Upper lobe of left lung (tissue), 4 donors: Measurements from ENCODE around the gene WNT2B.

Source experiments
- EP300 ChIP-seq, 4 donors: sonication (generic); formaldehyde crosslinking; IDR thresholded peaks; one replicate each; pipeline ENCODE4 v1.5.1; 2017; ENCODE audit warnings: antibody characterized with exemption in 4 of 4, control low read depth in 2 of 4
- POLR2A ChIP-seq, 4 donors: fragments of 450-650 bp; IDR thresholded peaks; one replicate each; pipeline ENCODE4 v1.5.1; 2016 to 2017; ENCODE audit warnings: antibody characterized with exemption in 4 of 4, mild to moderate bottlenecking in 2 of 4
- POLR2AphosphoS5 ChIP-seq, 2 donors: sonication (generic); formaldehyde crosslinking; IDR thresholded peaks; one replicate each; pipeline ENCODE4 v1.5.1; 2017; ENCODE audit warnings: antibody characterized with exemption in 2 of 2
- TF ChIP-seq, protein P1 (sequence below), 6 experiments: fragments of 450-650 bp in 4 of 6; fragments of 200-600 bp in 2 of 6; sonication (generic) in 2 of 6; IDR thresholded peaks; one replicate each; pipeline ENCODE4 v1.5.1; 2016 to 2019; ENCODE audit warnings: antibody characterized with exemption in 6 of 6

DNA sequence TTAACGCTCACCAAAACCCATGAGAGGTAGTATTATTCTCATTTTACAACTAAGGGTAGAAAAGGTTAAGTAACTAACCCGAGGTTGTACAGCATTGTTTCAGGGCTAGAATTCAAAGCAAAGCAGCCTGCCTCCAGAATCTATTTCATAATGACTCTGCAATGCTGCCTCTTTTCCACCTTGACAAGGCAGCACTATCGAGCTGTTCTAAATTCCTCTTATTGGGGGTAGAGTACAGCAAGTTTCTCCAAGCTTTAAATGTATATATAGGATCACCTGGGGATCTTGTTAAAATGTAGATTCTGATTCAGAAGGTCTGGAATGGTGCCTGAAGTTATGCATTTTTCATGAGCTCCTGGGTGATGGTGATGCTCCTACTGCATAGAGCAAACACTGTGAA lies 30.1 kb downstream of the WNT2B start:
- TF ChIP-seq POLR2A (IDR thresholded peaks at IDR 0.05) (no peak), EP300 (IDR thresholded peaks at IDR 0.05) (no peak), POLR2AphosphoS5 (IDR thresholded peaks at IDR 0.05) (no peak)
- TF ChIP-seq, protein P1, sequence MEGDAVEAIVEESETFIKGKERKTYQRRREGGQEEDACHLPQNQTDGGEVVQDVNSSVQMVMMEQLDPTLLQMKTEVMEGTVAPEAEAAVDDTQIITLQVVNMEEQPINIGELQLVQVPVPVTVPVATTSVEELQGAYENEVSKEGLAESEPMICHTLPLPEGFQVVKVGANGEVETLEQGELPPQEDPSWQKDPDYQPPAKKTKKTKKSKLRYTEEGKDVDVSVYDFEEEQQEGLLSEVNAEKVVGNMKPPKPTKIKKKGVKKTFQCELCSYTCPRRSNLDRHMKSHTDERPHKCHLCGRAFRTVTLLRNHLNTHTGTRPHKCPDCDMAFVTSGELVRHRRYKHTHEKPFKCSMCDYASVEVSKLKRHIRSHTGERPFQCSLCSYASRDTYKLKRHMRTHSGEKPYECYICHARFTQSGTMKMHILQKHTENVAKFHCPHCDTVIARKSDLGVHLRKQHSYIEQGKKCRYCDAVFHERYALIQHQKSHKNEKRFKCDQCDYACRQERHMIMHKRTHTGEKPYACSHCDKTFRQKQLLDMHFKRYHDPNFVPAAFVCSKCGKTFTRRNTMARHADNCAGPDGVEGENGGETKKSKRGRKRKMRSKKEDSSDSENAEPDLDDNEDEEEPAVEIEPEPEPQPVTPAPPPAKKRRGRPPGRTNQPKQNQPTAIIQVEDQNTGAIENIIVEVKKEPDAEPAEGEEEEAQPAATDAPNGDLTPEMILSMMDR (IDR thresholded peaks at IDR 0.05): no peak
